Measurements from ENCODE around the gene CCDC171. TPM values are rescaled to one million over a fixed set of nuclear protein-coding genes. Genes with fewer than 3 reads are reported as not detected.

CCDC171 gene
- total RNA-seq, 1 experiment from 2014 or later = 2.6 TPM

DNA sequence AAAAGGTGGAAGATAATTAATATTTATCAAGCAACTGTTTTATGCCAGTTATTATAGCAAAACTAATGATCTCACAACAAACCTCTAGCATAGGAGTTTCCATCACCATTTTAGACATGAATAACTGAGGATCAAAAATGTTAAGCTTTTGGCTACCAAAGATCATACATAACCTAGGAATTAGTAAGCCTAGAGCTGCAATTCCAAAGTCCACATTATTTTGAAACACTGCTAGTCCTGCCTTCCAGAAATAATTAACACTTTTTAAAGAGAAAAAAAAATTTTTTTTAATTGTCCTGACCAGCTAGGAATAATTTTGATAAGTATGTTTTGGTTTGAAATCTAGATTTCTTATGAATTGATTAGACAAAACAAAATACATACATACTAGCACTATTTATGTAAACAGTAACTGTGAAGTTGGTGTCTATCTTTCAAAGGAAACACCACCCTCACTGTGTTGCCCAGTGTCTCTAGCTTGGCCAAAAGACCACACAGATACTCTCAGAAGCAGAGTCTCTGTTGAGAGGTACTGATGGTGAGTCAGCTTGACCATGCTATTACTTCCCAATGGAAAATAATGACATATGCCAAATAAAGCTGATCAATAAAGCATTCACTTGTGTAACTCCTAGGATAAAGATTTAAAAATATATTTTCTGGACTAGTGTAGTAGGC lies 422.4 kb downstream of the CCDC171 start:
- no peak for DNase-seq (ENCODE audit: low read depth, low spot score)
- H3K4me3 ChIP-seq (replicated peaks in 1 of 2; ENCODE audit: low read depth in 1 of 2, low read length in 2 of 2) = no peak overlapping the region
- ChIA-PET RAD21 (ENCODE audit: low non-redundant PET in 1 of 2, low total read pairs in 2 of 2, uncharacterized antibody in 2 of 2, unreplicated experiment in 2 of 2) (no interaction called here), CTCF (no interaction called here), POLR2A (no interaction called here)
- TF ChIP-seq, protein P1, sequence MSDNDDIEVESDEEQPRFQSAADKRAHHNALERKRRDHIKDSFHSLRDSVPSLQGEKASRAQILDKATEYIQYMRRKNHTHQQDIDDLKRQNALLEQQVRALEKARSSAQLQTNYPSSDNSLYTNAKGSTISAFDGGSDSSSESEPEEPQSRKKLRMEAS (IDR thresholded peaks at IDR 0.05) = no peak
- TF ChIP-seq ZNF274 (IDR thresholded peaks at IDR 0.05; ENCODE audit: low read depth, low read length) (no peak), EZH2phosphoT487 (IDR thresholded peaks at IDR 0.05; ENCODE audit: borderline replicate concordance) (no peak), YY1 (IDR thresholded peaks at IDR 0.05; ENCODE audit: extremely low read depth, insufficient replicate concordance, low read depth, low read length) (no peak), SIN3A (IDR thresholded peaks at IDR 0.05; ENCODE audit: low read depth) (no peak), EZH2 (IDR thresholded peaks at IDR 0.05) (no peak), ELF1 (IDR thresholded peaks at IDR 0.05; ENCODE audit: borderline replicate concordance, low read depth) (no peak), POLR2AphosphoS5 (IDR thresholded peaks at IDR 0.05; ENCODE audit: low read depth, low read length) (no peak), FOSL1 (IDR thresholded peaks at IDR 0.05; ENCODE audit: low read depth) (no peak), RAD21 (IDR thresholded peaks at IDR 0.05; ENCODE audit: low read depth) (no peak), CEBPB (IDR thresholded peaks at IDR 0.05; ENCODE audit: low read depth) (no peak)
- TF ChIP-seq, protein P2, sequence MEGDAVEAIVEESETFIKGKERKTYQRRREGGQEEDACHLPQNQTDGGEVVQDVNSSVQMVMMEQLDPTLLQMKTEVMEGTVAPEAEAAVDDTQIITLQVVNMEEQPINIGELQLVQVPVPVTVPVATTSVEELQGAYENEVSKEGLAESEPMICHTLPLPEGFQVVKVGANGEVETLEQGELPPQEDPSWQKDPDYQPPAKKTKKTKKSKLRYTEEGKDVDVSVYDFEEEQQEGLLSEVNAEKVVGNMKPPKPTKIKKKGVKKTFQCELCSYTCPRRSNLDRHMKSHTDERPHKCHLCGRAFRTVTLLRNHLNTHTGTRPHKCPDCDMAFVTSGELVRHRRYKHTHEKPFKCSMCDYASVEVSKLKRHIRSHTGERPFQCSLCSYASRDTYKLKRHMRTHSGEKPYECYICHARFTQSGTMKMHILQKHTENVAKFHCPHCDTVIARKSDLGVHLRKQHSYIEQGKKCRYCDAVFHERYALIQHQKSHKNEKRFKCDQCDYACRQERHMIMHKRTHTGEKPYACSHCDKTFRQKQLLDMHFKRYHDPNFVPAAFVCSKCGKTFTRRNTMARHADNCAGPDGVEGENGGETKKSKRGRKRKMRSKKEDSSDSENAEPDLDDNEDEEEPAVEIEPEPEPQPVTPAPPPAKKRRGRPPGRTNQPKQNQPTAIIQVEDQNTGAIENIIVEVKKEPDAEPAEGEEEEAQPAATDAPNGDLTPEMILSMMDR (IDR thresholded peaks at IDR 0.05 in 2 of 3, conservative IDR thresholded peaks at IDR 0.05 in 1 of 3; ENCODE audit: borderline replicate concordance in 1 of 3, insufficient read depth in 1 of 3, low read depth in 2 of 3, low read length in 2 of 3) = no peak
- TF ChIP-seq, protein P3, sequence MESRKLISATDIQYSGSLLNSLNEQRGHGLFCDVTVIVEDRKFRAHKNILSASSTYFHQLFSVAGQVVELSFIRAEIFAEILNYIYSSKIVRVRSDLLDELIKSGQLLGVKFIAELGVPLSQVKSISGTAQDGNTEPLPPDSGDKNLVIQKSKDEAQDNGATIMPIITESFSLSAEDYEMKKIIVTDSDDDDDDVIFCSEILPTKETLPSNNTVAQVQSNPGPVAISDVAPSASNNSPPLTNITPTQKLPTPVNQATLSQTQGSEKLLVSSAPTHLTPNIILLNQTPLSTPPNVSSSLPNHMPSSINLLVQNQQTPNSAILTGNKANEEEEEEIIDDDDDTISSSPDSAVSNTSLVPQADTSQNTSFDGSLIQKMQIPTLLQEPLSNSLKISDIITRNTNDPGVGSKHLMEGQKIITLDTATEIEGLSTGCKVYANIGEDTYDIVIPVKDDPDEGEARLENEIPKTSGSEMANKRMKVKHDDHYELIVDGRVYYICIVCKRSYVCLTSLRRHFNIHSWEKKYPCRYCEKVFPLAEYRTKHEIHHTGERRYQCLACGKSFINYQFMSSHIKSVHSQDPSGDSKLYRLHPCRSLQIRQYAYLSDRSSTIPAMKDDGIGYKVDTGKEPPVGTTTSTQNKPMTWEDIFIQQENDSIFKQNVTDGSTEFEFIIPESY (IDR thresholded peaks at IDR 0.05; ENCODE audit: extremely low read depth, insufficient replicate concordance, low read length) = no peak
- TF ChIP-seq, protein P4, sequence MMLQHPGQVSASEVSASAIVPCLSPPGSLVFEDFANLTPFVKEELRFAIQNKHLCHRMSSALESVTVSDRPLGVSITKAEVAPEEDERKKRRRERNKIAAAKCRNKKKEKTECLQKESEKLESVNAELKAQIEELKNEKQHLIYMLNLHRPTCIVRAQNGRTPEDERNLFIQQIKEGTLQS (IDR thresholded peaks at IDR 0.05) = no peak
- no peak overlapping the region for H3K27ac ChIP-seq (ENCODE audit: low read depth, low read length)
- no peaks in the 10 kb centered on the region for H4K20me1 ChIP-seq (ENCODE audit: insufficient read depth)
- intact Hi-C loops (cut with micrococcal nuclease) = no loop called here
- no peak for ATAC-seq
- no peaks in the 10 kb centered on the region for H3K36me3 ChIP-seq (ENCODE audit: control insufficient read depth in 1 of 2, insufficient read depth in 2 of 2, low read length in 2 of 2)
- H3K9ac ChIP-seq (ENCODE audit: low read length) = no peak overlapping the region
- H3K27me3 ChIP-seq (ENCODE audit: insufficient read depth, low read length) = no peaks in the 10 kb centered on the region
- BruUV-seq (replicated peaks) = no TSS peak
- no peak overlapping the region for H3K4me2 ChIP-seq (ENCODE audit: low read length)
- H3K79me2 ChIP-seq (ENCODE audit: insufficient read depth, low read length) = no peaks in the 10 kb centered on the region
- H3K9me3 ChIP-seq (ENCODE audit: control insufficient read depth in 1 of 2, insufficient read depth in 1 of 2, low read depth in 1 of 2, low read length in 2 of 2) = no peaks in the 10 kb centered on the region
- H2AFZ ChIP-seq (ENCODE audit: low read depth, low read length, poor library complexity, severe bottlenecking) = no peak overlapping the region
- H3K9me2 ChIP-seq (ENCODE audit: insufficient read depth) = no peaks in the 10 kb centered on the region
- H3K4me1 ChIP-seq (ENCODE audit: control insufficient read depth in 1 of 2, insufficient read depth in 2 of 2, low read length in 2 of 2) = no peaks in the 10 kb centered on the region
